Endothelial cell of umbilical vein (primary cell): ENCODE measurements around the gene ZDHHC11B. TPM values are rescaled to one million over a fixed set of nuclear protein-coding genes. Genes with fewer than 3 reads are reported as not detected.

Experiments
- BruUV-seq: library from RNA; stranded (reverse); fragments of 400-500 nt; replicated peaks from 2 replicates; lab custom pipeline; 2021; lab: Mats Ljungman, UMichigan
- CTCF ChIA-PET: fragments of 300-600, 350-600 bp; sonication (Branson Sonifier 250); formaldehyde crosslinking; loops from one replicate; lab custom pipeline; 2021; ENCODE audit warnings: antibody characterized with exemption, inconsistent platforms; lab: Charles Lee
- POLR2A ChIA-PET: fragments of 300-600, 350-600 bp; sonication (Branson Sonifier 250); formaldehyde crosslinking; loops from one replicate; lab custom pipeline; 2021; ENCODE audit warnings: antibody characterized with exemption, inconsistent platforms; lab: Charles Lee
- DNase-seq: peaks from one replicate; pipeline ENCODE4 v3.0.0-alpha.2; 2011; ENCODE audit warnings: low read depth, low spot score
- FAIRE-seq: peaks from 2 replicates; lab custom pipeline; 2011; peaks lifted over from hg19 to GRCh38; lab: Jason Lieb, UNC
- H2AFZ ChIP-seq: 2 replicates; pipeline ENCODE4 v1.6.0; 2012; ENCODE audit warnings: low read depth, low read length, control low read depth, inconsistent platforms
- H3K27ac ChIP-seq: 2 replicates; pipeline ENCODE4 v1.5.1; 2011; ENCODE audit warnings: low read depth, mild to moderate bottlenecking, control low read depth, low read length, moderate library complexity; ENCODE audit not compliant: insufficient read depth
- H3K27me3 ChIP-seq, 2 experiments: 2 replicates each; pipeline versions ENCODE4 v1.6.0 to v1.6.1; 2011; ENCODE audit warnings: low read length in 2 of 2, mixed read lengths in 1 of 2; ENCODE audit not compliant: control insufficient read depth in 2 of 2, insufficient read depth in 2 of 2
- H3K36me3 ChIP-seq, 2 experiments: 2 replicates in 1 of 2; 3 replicates in 1 of 2; pipeline ENCODE4 v1.5.1; 2011; ENCODE audit warnings: low read length in 2 of 2, mild to moderate bottlenecking in 1 of 2, moderate library complexity in 1 of 2; ENCODE audit not compliant: control insufficient read depth in 2 of 2, insufficient read depth in 2 of 2; ENCODE audit errors: extremely low read depth in 1 of 2
- H3K4me1 ChIP-seq: 3 replicates; pipeline ENCODE4 v1.5.1; 2011; ENCODE audit warnings: mild to moderate bottlenecking, low read length; ENCODE audit not compliant: control insufficient read depth, insufficient read depth; ENCODE audit errors: extremely low read depth
- H3K4me2 ChIP-seq: 2 replicates; pipeline ENCODE4 v1.6.1; 2011; ENCODE audit warnings: low read length, control low read depth, mixed read lengths; ENCODE audit not compliant: insufficient read depth
- H3K4me3 ChIP-seq, 3 experiments: fragments of 200-600 bp in 1 of 3; sonication (generic), shearing (Covaris generic) in 1 of 3; replicated peaks in 1 of 3; 2 replicates each; pipeline ENCODE4 v1.5.1; 2011 to 2016; ENCODE audit warnings: control low read depth in 3 of 3, low read length in 3 of 3, mild to moderate bottlenecking in 2 of 3, inconsistent platforms in 1 of 3, low read depth in 1 of 3, moderate library complexity in 1 of 3; ENCODE audit not compliant: insufficient read depth in 1 of 3
- H3K79me2 ChIP-seq: 2 replicates; pipeline ENCODE4 v1.6.0; 2012; ENCODE audit warnings: low read length, inconsistent platforms; ENCODE audit not compliant: control insufficient read depth, insufficient read depth
- H3K9ac ChIP-seq: replicated peaks from 2 replicates; pipeline ENCODE3; 2011; ENCODE audit warnings: low read length, control low read depth; ENCODE audit not compliant: insufficient read depth; ENCODE audit errors: extremely low read depth
- H3K9me1 ChIP-seq: replicated peaks from 3 replicates; pipeline ENCODE4 v1.6.0; 2011; ENCODE audit warnings: mild to moderate bottlenecking, low read length; ENCODE audit not compliant: control insufficient read depth, insufficient read depth; ENCODE audit errors: extremely low read depth
- H3K9me3 ChIP-seq: replicated peaks from 2 replicates; pipeline ENCODE4 v1.5.1; 2012; ENCODE audit warnings: low read length, inconsistent platforms; ENCODE audit not compliant: control insufficient read depth, insufficient read depth
- H4K20me1 ChIP-seq: replicated peaks from 2 replicates; pipeline ENCODE3; 2011; ENCODE audit warnings: mild to moderate bottlenecking, low read length; ENCODE audit not compliant: control insufficient read depth, insufficient read depth; ENCODE audit errors: extremely low read depth
- EZH2 ChIP-seq: IDR thresholded peaks from 2 replicates; pipeline ENCODE4 v1.6.1; 2012; ENCODE audit warnings: borderline replicate concordance, low read depth, mild to moderate bottlenecking, moderate library complexity, low read length, inconsistent platforms; ENCODE audit not compliant: severe bottlenecking
- FOS ChIP-seq: IDR thresholded peaks from 2 replicates; pipeline ENCODE4 v1.6.1; 2011; ENCODE audit warnings: mild to moderate bottlenecking, low read length, moderate library complexity, borderline replicate concordance; ENCODE audit not compliant: insufficient read depth
- GATA2 ChIP-seq: IDR thresholded peaks from 2 replicates; pipeline ENCODE4 v1.7.0; 2011; ENCODE audit warnings: low read depth, mild to moderate bottlenecking, moderate library complexity, mixed read lengths, low read length; ENCODE audit not compliant: insufficient read length, insufficient read depth
- JUN ChIP-seq: IDR thresholded peaks from 2 replicates; pipeline ENCODE4 v1.6.1; 2011; ENCODE audit warnings: borderline replicate concordance, low read depth; ENCODE audit not compliant: insufficient read length, insufficient read depth
- MYC ChIP-seq: IDR thresholded peaks from one replicate; pipeline ENCODE4 v1.6.1; 2011; ENCODE audit warnings: mild to moderate bottlenecking, low read depth, low read length
- POLR2A ChIP-seq: IDR thresholded peaks from 2 replicates; pipeline ENCODE4 v1.6.1; 2012; ENCODE audit warnings: low read depth, mild to moderate bottlenecking, control low read depth, low read length
- POLR2AphosphoS5 ChIP-seq: IDR thresholded peaks from 2 replicates; pipeline ENCODE4 v1.6.1; 2012; ENCODE audit warnings: low read depth, mild to moderate bottlenecking, control low read depth, low read length, moderate library complexity; ENCODE audit not compliant: insufficient read depth
- dilution Hi-C: fragments of 300-500 bp; cut with MboI; formaldehyde crosslinking; loops from one replicate; pipeline ENCODE4 v1.15.0; 2019; ENCODE audit warnings: low sequenced_read_pairs; ENCODE audit not compliant: extremely low pct_ligation_motif_present
- intact Hi-C: fragments of 100-400 bp; cut with micrococcal nuclease; formaldehyde crosslinking; loops from one replicate; pipeline ENCODE4 v1.10.0; 2022
- polyA plus RNA-seq, 4 experiments: library from polyadenylated mRNA; depleted of rRNA in 3 of 4; stranded (reverse) in 3 of 4; unstranded in 1 of 4; fragments of >200 nt; gene quantifications; 2 replicates each; pipeline versions ENCODE4 v1.2.1 to v1.2.3, GENCODE V29; 2011 to 2012; ENCODE audit warnings: missing spikeins in 1 of 4
- total RNA-seq: library from RNA; stranded (reverse); gene quantifications from 2 replicates; pipeline ENCODE4 v1.2.3, GENCODE V29; 2021
- TF ChIP-seq, protein P1 (sequence below), 2 donors: IDR thresholded peaks; 1 replicate in 1 of 2; 2 replicates in 1 of 2; pipeline ENCODE4 v1.5.1; 2011; ENCODE audit warnings: low read length in 2 of 2, mild to moderate bottlenecking in 2 of 2, moderate library complexity in 2 of 2, control low read depth in 1 of 2, inconsistent platforms in 1 of 2, low read depth in 1 of 2; ENCODE audit not compliant: insufficient read depth in 1 of 2; ENCODE audit errors: extremely low read depth in 1 of 2
- TF ChIP-seq, protein P2 (sequence below): IDR thresholded peaks from 2 replicates; pipeline ENCODE4 v1.6.1; 2011; ENCODE audit not compliant: insufficient read depth, insufficient read length

Gene ZDHHC11B
- total and polyA plus RNA-seq, 2 donors (not counting 3 experiments of a cell fraction or from before 2014, with no cell fraction given), result not detected

DNA sequence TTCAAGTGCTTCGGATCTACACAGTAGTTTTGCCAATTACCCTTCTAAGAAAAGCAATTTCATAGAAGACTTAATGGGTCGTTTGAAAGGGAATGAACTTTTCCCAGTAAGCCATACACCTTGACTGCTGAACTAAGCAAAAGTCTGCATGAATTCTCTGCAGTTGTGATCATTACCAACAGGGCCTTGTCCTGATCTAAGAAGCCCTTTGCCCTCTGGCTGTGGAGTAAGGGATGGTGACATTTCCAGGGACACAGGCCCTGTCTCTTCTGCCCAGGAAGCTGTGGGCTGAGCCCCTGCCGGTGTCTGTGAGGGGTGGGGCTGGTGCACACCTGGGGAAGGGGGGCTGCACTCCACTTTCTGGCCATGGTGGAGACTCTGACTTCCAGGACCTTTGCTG lies 35.7 kb upstream of the ZDHHC11B start:
- Histone ChIP-seq H3K4me3 (no peak overlapping the region), H3K9me3 (no peaks in the 10 kb centered on the region), H3K4me1 (no peaks in the 10 kb centered on the region), H3K4me2 (no peak overlapping the region), H3K9me1 (no peaks in the 10 kb centered on the region), H4K20me1 (no peaks in the 10 kb centered on the region), H3K36me3 (no peaks in the 10 kb centered on the region), H3K9ac (no peak overlapping the region), H3K79me2 (no peaks in the 10 kb centered on the region), H2AFZ (no peak overlapping the region), H3K27ac (no peak overlapping the region), H3K27me3 (no peaks in the 10 kb centered on the region)
- intact Hi-C loops (no loop called here), dilution Hi-C loops (no loop called here)
- POLR2A ChIA-PET, result no interaction called here
- CTCF ChIA-PET, result no interaction called here
- BruUV-seq, result no TSS peak
- FAIRE-seq (no peak), DNase-seq (no peak)
- TF ChIP-seq POLR2AphosphoS5, result no peak
- no peak for TF ChIP-seq POLR2A
- TF ChIP-seq GATA2, result no peak
- TF ChIP-seq FOS, result no peak
- no peak for TF ChIP-seq MYC
- TF ChIP-seq EZH2, result no peak
- TF ChIP-seq, protein P1, sequence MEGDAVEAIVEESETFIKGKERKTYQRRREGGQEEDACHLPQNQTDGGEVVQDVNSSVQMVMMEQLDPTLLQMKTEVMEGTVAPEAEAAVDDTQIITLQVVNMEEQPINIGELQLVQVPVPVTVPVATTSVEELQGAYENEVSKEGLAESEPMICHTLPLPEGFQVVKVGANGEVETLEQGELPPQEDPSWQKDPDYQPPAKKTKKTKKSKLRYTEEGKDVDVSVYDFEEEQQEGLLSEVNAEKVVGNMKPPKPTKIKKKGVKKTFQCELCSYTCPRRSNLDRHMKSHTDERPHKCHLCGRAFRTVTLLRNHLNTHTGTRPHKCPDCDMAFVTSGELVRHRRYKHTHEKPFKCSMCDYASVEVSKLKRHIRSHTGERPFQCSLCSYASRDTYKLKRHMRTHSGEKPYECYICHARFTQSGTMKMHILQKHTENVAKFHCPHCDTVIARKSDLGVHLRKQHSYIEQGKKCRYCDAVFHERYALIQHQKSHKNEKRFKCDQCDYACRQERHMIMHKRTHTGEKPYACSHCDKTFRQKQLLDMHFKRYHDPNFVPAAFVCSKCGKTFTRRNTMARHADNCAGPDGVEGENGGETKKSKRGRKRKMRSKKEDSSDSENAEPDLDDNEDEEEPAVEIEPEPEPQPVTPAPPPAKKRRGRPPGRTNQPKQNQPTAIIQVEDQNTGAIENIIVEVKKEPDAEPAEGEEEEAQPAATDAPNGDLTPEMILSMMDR (IDR thresholded peaks at IDR 0.05; ENCODE audit: extremely low read depth in 1 of 2, insufficient read depth in 1 of 2, low read depth in 1 of 2, low read length in 2 of 2), result no peak
- TF ChIP-seq, protein P2, sequence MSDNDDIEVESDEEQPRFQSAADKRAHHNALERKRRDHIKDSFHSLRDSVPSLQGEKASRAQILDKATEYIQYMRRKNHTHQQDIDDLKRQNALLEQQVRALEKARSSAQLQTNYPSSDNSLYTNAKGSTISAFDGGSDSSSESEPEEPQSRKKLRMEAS, result no peak
- TF ChIP-seq JUN, result no peak
